Measurements from ENCODE around the gene GPD1.

DNA sequence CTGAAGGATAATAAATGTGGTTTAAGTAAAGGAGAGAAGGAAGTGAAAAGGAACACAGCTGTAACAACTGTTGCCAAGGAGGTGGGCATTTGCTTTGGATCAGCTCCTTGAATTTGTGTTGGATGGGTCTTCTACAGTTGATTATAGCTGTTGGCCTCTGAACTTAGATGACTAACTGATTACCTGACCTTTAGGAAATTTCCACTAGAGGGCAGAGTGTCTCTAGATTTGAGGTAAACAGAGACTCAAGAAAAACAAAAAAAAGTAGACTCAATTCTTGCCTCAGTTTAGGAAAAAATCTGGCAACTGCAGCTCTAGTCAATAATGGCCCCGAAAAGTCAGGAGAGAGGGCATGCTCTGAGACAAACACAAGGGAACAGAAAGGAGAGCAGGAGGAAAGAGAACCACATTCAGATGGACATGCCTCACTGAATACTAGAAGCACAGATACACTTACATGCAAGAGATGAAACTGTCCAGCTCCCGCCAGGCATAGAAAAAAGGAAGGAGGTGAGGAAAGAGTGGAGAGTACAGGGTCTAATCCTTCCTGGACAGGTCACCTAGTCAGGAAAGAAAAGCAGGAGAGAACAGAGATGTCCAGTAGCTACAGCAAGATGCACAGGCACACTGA, 28.8 kb downstream of the GPD1 start:
- TF ChIP-seq, protein P1, sequence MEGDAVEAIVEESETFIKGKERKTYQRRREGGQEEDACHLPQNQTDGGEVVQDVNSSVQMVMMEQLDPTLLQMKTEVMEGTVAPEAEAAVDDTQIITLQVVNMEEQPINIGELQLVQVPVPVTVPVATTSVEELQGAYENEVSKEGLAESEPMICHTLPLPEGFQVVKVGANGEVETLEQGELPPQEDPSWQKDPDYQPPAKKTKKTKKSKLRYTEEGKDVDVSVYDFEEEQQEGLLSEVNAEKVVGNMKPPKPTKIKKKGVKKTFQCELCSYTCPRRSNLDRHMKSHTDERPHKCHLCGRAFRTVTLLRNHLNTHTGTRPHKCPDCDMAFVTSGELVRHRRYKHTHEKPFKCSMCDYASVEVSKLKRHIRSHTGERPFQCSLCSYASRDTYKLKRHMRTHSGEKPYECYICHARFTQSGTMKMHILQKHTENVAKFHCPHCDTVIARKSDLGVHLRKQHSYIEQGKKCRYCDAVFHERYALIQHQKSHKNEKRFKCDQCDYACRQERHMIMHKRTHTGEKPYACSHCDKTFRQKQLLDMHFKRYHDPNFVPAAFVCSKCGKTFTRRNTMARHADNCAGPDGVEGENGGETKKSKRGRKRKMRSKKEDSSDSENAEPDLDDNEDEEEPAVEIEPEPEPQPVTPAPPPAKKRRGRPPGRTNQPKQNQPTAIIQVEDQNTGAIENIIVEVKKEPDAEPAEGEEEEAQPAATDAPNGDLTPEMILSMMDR (IDR thresholded peaks at IDR 0.05 in 8 of 11, conservative IDR thresholded peaks at IDR 0.05 in 3 of 11) = peak in 7 of 11 experiments; percentile 32 to 70 (median 52)
- TF ChIP-seq POLR2AphosphoS5 (IDR thresholded peaks at IDR 0.05) = peak in 1 of 3 donors; percentile 4
- no peak for TF ChIP-seq POLR2A (IDR thresholded peaks at IDR 0.05)

Data from spleen (tissue), 7 donors.